AG09309 (cell line): Measurements from ENCODE around the gene ZNF710.

Experiments
- DNase-seq: peaks from one replicate; pipeline ENCODE4 v3.0.0-alpha.2; 2010; ENCODE audit warnings: low read depth
- H3K4me3 ChIP-seq: 2 replicates; pipeline ENCODE4 v1.5.1; 2011; ENCODE audit warnings: mild to moderate bottlenecking, low read depth, low read length, moderate library complexity; ENCODE audit not compliant: control insufficient read depth
- TF ChIP-seq, protein P1 (sequence below): IDR thresholded peaks from 2 replicates; pipeline ENCODE4 v1.5.1; 2011; ENCODE audit warnings: mild to moderate bottlenecking, low read depth, low read length, inconsistent platforms; ENCODE audit not compliant: insufficient read depth, control insufficient read depth; ENCODE audit errors: missing control alignments

Gene ZNF710

GRCh38 chr15:90022345-90022744 lies 21.2 kb downstream of the ZNF710 start:
- no peak overlapping the region for H3K4me3 ChIP-seq
- TF ChIP-seq, protein P1, sequence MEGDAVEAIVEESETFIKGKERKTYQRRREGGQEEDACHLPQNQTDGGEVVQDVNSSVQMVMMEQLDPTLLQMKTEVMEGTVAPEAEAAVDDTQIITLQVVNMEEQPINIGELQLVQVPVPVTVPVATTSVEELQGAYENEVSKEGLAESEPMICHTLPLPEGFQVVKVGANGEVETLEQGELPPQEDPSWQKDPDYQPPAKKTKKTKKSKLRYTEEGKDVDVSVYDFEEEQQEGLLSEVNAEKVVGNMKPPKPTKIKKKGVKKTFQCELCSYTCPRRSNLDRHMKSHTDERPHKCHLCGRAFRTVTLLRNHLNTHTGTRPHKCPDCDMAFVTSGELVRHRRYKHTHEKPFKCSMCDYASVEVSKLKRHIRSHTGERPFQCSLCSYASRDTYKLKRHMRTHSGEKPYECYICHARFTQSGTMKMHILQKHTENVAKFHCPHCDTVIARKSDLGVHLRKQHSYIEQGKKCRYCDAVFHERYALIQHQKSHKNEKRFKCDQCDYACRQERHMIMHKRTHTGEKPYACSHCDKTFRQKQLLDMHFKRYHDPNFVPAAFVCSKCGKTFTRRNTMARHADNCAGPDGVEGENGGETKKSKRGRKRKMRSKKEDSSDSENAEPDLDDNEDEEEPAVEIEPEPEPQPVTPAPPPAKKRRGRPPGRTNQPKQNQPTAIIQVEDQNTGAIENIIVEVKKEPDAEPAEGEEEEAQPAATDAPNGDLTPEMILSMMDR: no peak
- no peak for DNase-seq

- H3K4me3 ChIP-seq: no peak overlapping the region
- DNase-seq: no peak
- TF ChIP-seq, protein P1: no peak
Observed at GRCh38 chr15:90022905-90023700, 22.0 kb downstream of the ZNF710 start.

- H3K4me3 ChIP-seq: no peak overlapping the region
- no peak for DNase-seq
- TF ChIP-seq, protein P1: no peak
Observed at GRCh38 chr15:90024406-90024805, 23.3 kb downstream of the ZNF710 start.

DNA sequence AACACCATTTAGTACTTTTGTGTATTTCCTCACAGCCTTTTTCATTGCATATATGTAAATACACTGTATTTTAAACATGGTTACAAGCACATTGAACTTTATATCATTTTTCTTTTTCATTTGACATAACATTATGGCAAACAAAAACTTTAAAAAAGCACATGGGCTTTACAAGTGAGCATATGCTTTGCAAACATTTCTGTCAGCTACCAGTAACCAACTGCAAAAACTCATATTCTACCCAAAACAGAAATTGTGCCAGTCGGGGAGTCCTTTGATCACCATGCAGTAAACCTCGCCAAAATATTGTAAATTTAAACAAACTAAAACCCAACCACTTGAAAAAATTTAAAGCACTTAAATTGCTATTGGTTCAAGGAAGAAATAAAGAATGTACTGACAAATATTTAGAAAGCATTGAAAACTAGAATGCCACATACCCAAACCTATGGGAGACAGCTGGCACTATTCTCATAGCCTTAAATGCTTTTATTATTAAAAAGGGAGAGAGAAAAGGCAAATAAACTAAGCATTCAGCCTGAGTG lies 24.4 kb downstream of the ZNF710 start:
- TF ChIP-seq, protein P1: no peak
- DNase-seq: no peak
- no peak overlapping the region for H3K4me3 ChIP-seq

- no peak overlapping the region for H3K4me3 ChIP-seq
- DNase-seq: no peak
- TF ChIP-seq, protein P1: no peak
Observed at GRCh38 chr15:90028376-90028944, 27.3 kb downstream of the ZNF710 start.

DNA sequence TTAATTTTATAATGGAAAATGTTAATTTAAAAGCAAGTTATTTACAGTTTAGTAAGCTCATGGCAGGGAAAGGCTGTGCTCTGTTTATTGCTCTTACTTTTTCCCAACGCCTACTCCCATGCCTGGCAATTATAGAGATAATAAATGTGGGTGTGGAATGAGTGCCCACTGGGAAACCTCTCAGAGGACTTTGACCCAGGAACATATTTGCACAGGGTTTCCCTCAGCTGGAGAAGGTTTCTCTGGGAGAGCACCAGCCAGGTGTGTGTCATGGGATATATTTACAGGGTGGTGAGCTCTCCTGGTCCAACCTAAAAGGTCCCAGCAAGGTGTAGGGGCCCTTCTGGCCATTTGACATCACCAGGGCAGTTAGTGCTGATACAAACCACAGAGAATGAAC lies 27.9 kb downstream of the ZNF710 start:
- TF ChIP-seq, protein P1: no peak
- no peak overlapping the region for H3K4me3 ChIP-seq
- no peak for DNase-seq
